NCI-H1436 (cell line): ENCODE measurements around the gene SKP2.
"Not testable (repeated sequence)": the region's sequence is repeated elsewhere in the genome, so short reads cannot be mapped to it uniquely, and the experiment has no call there.

Source experiments
- DNase-seq: peaks from one replicate; lab custom pipeline; 2025; lab: John Stamatoyannopoulos, UW

The SKP2 gene

DNA sequence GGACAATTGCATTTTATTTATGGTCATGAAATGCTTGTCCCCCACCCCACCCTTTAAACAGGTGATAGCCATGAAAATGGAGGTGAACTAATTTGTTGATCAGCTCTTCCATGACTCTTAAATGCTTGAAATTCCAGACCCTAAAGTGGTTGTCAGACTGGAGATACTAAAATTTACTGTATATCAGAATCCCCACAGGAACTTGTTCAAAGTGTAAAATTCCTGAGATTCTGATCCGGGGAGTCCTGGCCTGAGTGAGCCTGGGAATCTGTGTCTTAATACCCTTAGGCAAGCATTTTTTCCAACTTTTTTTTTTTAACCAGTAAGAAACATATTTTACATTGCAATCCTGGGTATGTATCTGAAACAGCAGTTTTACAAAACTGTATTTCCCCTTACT lies 4.7 kb downstream of the SKP2 start:
- no peak for DNase-seq

DNA sequence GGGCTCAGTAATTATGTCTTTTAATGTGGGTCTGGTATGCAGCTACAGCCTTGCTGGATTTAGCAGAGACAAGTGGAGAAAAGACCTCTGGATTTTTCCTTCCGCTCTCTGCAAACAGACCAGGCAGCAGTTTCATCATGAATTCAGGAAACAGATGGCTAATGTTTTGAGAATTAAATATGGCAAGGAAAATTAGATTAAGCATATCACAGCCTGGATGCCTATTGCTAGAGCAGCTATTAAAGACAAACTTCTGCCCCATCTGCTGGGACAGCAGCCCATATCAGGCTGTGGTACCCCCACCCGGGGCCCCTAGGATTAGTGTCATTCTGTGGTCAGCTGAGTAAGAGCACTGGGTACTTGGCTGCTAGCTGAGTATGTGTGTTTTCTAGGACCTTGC lies 6.2 kb downstream of the SKP2 start:
- no peak for DNase-seq

DNA sequence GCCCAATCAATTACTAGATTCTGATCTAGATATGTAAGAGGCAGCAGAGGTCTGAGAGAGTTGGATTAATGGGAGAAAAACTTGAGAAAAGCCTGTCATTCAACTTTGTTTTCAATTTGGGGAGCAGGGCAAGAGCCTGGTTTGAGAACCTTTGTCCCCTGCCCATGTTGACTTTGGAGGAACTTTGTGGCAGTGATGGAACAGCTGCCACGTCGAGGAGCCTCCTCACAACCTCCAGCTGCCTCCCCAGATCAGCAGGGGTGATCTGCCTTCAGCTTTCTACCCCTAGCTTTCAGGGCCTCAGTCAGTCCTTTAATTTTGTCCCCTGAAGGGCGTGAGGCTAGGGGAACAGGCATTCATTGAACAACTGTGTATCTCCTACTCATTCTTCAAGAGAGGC lies 8.7 kb downstream of the SKP2 start:
- DNase-seq, result no peak

DNA sequence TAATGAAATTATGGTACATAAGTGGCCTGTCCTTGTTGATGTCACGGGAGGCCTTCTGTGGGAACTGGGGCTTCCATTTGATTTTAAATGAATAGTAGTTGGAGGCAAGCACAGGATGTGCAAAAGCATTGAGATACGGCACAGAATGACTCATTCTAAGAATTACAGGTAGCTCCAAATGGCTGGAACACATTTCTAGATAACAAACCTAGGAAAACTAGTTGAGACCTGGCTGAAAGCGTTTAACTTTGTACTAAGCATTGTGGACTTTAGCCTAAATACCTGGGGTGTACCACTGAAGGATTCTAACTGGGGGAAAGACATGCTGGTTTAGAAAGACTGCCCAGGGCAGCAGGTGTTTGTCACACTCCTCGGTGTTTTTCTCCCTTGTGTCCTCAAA lies 9.4 kb downstream of the SKP2 start:
- DNase-seq, result no peak

DNA sequence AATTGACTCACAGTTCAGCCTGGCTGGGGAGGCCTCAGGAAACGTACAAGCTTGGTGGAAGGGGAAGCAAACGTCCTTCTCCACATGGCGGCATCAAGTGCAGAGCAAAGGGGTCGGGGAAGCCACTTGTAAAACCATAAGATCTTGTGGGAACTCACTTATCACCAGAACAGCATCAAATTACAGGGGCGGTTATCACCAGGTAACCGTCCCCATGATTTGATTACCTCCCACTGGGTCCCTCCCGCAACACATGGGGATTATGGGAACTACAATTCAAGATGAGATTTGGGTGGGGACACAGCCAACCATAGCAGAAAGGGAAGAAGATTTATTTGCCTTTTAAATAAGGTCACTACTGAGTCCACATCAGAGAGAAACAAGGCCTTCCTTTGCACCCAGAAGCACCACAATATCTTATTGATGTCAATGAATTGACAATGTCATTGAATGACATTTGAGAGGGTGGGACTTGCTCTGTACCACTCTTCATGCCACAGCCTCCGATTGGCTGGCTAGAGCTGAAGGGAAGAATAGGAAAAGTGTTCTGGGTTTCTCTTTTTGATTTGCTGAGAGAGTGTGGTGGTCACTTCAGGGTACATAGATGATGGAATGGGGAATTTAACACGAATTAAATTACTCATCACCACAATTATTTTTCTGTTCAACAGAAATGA lies 11.0 kb downstream of the SKP2 start:
- DNase-seq, result no peak

DNA sequence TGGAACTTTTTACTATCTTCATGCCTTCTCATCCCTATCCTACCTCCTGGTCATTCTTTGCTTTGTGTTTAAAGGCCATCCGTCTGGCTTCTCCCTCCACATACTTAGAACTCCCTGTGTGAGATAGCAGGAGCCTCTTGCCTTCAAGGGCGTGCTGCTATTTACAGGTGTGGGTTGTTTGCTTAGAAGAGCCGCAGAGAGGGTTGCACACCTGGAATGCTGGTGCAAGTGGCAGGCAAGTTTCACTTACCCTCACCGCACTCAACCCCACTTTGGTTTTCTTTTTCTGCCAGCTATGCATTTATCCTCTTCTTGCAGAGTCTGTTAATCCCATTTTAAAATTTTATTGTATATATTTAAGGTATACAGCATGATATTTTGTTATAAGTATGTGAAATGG lies 12.6 kb downstream of the SKP2 start:
- no peak for DNase-seq

DNA sequence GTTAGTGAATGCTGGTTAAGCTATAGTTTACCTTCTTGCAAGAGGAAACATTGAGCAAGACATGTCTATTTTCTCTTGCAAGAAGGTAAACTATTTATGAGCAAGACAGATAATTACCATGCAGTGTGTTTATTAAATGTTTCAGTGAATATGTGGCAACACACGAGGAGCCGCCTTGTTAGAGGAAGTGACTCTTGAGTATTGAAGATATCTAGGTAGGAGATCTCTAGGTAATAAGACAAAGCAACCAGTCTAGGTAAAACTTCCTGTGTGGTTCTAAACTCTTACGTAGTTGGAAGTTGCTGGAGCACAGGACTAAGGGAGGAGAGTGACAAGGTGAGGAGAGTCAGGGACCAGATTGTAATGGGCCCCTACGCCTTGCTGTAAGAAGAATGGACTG lies 16.8 kb downstream of the SKP2 start:
- no peak for DNase-seq

DNA sequence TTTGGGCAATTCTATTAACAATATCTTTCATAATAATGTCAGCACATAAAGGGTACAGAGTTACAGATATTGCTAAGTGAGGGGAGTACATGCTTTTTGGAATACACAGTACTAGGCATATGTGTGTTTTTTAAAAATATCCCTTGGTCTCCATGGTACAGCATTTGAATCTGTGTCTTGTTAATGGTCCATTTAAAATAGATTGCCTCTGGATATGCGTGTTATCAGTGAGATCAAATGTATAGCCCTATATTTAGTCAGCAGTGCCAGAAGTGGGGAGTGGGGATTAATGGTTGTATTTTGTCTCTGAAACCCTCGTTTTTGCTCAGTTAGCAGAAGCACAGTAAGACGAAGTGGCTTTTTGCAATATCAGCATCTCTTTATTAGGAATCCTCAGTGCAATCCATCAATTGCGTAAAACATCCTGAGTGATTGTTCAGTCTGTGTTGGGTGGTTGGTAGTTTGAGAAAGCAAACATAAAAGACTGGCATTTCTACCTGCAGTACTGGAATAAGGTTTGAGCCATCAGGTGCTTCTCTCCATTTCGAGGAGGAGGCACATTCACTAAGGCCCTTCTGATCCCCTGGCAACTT lies 19.0 kb downstream of the SKP2 start:
- DNase-seq, result no peak

DNA sequence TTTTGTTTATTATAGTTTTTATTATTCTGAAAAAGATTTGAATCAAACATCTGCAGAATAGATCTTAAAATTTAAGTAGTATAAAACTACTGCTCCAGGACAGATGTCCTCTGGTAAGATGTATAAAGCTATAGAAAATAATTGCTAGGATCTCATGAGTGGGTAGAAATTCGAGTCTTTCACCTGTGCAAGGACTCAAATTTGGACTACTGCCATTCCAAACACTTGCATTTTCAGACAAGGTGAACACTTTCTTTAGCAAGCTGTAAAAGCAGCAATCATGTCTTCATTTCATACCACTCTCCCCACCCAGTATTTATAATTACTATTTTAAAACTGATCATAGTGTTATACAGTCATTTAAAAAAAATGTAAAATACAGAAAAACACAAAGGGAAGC lies 20.7 kb downstream of the SKP2 start:
- DNase-seq, result no peak

DNA sequence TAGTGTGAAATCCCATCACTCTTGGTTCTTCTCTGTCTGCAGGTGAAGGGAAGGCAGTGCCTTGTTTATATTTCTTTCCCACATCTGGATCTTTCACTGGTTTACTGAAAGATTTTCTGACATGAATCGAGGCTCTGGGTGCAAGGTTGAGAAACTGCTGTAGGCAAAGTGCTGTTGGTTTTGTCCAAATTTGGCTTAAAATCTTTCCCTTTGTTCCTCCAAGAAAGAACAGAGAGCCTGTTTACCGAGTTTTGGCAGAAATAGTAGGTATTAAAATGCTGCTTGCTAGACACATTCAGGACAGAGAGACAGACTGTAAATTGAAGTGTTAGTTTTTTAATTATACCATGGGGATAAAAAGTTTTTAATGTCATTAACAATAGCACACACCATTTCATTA lies 21.5 kb downstream of the SKP2 start:
- DNase-seq, result no peak

DNA sequence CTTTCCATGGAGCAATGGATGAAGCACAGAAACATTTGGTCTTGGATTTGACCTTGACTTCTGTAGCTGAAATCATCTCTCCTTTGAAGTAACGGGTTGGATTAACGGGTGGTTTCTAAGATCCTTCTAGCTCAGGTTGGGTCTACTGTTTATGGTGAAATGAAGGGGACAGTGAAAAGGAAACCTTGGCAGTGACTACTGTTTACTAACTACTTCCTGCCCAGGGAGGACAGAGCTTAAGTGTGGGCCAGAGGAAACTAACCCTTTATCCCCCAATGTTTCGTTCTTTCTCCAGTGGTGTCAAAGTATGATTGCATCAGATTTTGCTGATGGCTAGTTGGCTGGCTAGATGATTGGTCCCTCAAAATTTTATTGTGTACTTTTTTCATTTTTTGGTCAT lies 22.2 kb downstream of the SKP2 start:
- no peak for DNase-seq

DNA sequence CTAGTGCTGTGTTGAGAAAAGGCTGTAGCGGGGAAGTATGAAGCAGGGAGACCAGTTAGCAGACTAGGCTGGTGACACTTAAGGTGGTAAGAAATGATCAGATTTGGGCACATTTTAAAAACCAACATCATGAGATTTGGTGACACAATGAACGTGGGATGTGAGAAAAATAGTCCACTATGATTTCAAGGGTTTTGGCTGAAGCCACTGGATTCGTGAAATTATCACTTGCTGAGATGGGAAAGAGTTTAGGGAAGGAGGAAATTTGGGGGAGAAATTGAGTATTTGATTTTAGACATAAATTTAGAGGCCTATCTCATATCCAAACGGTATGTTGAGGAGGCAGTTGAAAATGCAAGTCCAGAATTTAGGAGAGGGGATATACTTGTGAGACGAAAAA lies 23.1 kb downstream of the SKP2 start:
- DNase-seq, result no peak

DNA sequence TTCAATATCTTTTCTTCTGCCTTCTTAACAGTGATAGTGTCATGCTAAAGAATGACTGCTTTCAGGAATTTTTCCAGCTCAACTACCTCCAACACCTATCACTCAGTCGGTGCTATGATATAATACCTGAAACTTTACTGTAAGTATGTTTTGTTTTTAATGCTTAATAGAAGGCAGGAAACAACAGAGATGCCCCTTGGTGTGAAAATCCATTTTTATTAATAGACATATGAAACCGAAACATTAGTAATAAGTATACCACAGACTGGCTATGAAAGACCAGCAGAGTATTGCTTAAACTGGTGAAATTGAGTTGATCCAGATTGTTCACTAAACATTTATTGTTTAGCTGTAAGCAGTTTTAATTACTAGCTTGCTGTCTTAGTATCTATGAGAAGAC lies 25.2 kb downstream of the SKP2 start:
- no peak for DNase-seq

DNA sequence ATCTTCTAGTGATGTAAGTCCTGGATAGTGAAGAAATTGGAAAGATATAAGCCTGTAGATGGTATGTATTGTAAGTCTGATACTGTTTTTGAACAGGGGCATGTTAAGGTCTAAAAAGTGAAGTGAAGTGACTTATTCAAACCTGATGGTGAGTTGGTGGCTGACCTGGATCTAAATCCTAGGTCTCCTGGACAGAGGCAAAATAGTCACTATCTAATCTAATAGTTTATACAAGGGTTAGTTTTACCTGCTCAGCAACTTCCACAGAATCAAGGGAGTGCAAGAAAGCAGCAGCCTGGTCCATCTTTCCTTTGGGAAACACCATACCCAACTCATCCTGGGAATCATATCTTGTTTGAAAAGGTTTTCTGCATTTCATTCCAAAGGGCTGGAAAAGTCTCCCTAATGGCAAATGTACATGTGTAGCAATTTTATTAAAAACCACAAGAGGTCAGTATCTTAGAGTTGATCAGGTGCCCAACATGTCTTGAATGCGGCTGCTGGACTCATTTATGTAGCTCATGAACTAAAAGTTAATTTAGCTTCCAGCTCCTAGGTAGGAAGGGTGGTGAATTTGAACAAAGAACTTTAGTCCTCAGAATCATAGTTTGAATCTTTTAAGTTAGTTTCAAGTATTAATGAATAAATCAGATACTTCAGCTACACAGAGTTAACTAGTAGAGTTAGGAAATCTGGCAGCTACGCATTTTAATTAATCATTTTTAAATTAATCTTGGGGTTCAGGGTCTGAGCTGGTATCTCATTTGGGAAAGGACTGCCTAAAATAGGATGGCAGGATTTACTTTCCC lies 26.0 kb downstream of the SKP2 start:
- DNase-seq, result no peak

DNA sequence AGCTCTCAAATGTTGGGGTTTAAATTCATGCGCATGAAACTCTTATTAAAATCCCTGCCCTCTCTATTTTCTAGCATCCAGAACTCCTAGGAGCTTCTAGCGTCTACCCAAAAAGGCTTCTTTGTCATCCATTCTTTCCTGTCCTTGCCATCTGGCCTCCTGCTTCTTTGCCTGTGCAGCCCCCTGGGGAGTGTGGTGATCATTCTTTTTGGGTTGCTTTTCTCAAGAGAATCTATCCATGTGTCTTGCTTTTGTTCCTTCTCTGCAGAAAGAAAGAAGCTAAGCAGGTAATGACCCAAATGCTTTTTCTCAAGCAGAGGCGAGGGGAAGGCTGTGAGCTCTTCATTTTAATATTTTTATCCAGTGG lies 26.6 kb downstream of the SKP2 start:
- DNase-seq, result no peak

DNA sequence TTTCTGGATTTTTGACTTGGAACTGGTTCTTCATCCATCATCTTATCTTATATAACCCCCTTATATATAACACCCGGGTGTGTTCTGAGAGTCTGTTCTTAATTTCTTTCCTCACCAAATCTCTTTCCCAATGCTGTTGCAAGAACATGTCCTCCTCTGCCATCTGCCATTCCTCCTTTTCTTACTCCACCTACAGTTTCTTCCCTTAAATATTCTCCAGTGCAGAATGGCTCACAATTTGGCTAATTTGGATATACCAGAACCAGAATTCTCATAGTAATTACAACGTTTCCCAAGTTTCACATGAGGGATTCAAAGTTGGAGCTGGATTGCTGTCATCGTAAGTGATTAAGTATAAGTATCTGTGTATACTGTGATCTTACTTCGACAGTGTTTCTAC lies 28.0 kb downstream of the SKP2 start:
- no peak for DNase-seq

DNA sequence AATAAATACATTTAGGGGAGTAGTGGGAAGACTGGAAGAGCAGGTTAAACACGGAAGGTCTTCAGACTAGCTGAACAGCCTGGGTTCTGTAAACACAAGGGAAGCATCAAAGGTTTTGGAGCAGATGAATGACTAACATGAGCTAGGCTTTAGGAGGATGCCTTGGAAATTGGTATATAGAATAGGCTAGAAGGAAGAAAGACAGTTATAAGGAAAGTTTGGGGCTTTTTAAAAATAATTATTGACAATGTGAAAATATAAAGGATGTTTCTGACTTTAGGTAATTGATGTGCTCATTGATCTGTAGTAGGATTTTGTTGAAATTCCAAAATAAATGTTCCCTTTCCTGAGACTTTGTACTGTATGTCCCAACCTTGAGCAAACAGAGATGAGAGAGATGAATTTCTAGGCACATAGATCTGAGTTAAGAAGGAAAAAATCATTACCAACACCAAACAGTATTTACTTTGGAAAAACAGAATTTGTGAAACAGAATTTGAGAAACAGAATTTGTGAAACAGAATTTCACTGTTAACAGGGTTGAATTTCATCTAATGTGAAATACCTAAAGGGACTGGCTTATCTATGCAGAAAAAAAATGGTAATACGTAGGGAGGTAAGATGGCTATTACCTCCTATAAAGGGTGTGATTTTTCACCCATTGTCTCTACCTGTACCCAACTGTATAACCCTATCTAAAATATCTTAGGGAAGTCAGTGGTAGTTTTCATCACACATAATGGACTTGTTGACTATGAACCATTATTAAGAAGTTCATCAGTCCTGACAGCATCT lies 28.8 kb downstream of the SKP2 start:
- no peak for DNase-seq

DNA sequence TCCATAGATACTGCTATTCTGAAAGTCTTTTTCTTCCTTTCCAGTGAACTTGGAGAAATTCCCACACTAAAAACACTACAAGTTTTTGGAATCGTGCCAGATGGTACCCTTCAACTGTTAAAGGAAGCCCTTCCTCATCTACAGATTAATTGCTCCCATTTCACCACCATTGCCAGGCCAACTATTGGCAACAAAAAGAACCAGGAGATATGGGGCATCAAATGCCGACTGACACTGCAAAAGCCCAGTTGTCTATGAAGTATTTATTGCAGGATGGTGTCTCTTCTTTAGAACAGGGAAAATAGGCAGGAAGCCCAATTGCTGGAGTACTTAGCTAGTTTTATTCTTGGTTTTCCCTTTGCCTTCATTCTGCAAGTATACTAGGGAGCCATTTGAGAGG lies 29.9 kb downstream of the SKP2 start:
- no peak for DNase-seq

DNA sequence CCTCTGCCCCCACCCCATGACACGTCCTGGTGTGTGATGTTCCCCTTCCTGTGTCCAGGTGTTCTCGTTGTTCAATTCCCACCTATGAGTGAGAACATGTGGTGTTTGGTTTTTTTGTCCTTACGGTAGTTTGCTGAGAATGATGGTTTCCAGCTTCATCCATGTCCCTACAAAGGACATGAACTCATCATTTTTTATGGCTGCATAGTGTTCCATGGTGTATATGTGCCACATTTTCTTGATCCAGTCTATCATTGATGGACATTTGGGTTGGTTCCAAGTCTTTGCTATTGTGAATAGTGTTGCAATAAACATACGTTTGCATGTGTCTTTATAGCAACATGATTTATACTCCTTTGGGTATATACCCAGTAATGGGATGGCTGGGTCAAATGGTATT lies 32.5 kb downstream of the SKP2 start:
- DNase-seq, result not testable (repeated sequence)

DNA sequence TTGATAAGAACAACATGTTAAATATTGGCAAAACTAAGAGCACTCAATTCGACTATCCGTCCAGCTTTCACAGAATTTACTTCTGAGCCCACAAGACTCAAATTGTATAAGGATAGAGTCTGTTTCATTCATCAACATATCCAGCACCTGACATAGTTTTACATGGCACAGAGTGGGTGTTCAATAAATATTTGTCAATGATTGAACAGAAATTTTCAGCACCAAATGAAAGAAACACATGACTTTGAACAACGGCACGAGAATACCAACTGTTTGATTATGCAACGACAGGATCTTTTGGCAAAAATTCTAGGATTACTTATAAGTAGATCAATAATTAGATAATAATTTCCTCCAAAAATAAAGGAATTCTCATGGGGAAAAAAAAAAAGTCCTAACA lies 41.8 kb downstream of the SKP2 start:
- no peak for DNase-seq

DNA sequence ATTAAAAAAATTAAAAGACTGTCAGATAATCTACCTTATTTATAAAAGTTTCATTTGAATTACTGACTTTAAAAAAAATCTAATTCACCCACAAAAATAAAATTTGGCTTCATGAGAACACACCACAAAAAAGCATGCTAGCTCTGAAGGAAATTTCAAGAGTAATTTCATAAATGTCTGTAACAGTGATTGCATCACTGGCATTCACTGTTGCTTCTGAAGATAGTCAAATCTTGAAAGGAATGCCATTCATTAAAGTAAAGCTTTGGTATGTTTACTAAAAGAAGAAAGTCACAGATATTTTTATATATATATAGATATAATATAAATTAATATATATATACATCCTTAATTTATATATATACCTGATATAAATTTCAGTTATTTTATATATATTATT lies 46.4 kb downstream of the SKP2 start:
- DNase-seq, result no peak

DNA sequence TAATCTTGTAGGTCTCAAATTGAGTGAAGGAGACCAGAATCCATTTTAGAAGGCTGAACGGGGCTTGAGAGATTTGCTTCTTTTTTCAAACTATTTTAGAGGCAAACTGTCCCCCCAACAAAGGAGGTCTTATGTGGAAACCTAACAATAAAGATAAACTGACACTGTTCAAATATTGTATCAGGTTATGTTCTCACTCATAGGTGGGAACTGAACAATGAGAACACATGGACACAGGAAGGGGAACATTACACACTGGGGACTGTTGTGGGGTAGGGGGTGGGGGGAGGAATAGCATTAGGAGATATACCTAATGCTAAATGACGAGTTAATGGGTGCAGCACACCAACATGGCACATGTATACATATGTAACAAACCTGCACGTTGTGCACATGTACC lies 46.9 kb downstream of the SKP2 start:
- DNase-seq, result not testable (repeated sequence)

DNA sequence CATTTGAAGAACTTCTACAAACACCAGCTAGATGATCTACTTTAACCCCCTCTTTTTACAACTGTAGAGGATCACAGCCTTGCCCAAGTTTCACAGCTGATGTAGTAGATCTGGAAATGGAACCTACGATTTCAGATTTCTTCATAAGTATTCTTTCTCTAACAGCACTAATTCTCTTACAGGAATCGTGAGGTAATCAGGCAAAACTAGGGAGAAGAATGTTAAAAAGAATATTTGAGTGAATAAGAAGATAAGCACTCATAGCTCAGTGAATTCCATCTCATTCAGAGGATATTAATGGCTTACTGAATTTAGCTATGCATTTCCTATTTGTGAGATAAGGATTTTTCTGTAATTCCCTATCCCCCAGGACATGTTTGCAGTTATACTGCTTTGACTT lies 47.7 kb downstream of the SKP2 start:
- DNase-seq, result no peak
